Nephron (organoid): ENCODE measurements around the gene STAB2.

Experiments used
- H3K27ac Mint-ChIP-seq, 3 experiments: 2 replicates each; pipeline ENCODE4 v1.8.0; 2020; ENCODE audit warnings: mixed read lengths in 3 of 3, mild to moderate bottlenecking in 2 of 3, moderate library complexity in 1 of 3
- H3K27me3 Mint-ChIP-seq: 2 replicates; pipeline ENCODE4 v1.8.0; 2021; ENCODE audit warnings: low read depth, mild to moderate bottlenecking, moderate library complexity, mixed read lengths
- H3K36me3 Mint-ChIP-seq: 2 replicates; pipeline ENCODE4 v1.8.0; 2020; ENCODE audit warnings: low read depth, mixed read lengths
- H3K4me1 Mint-ChIP-seq: 2 replicates; pipeline ENCODE4 v1.8.0; 2020; ENCODE audit warnings: mixed read lengths
- H3K4me3 Mint-ChIP-seq, 3 experiments: 2 replicates each; pipeline ENCODE4 v1.8.0; 2020; ENCODE audit warnings: mild to moderate bottlenecking in 3 of 3, mixed read lengths in 3 of 3, moderate library complexity in 2 of 3
- H3K9me3 Mint-ChIP-seq: 2 replicates; pipeline ENCODE4 v1.8.0; 2020; ENCODE audit warnings: mixed read lengths
- CTCF ChIP-seq, 3 experiments: fragments of 200-600 bp; sonication (generic); IDR thresholded peaks; one replicate each; pipeline ENCODE4 v1.5.0; 2021; ENCODE audit warnings: antibody characterized with exemption in 3 of 3; ENCODE audit not compliant: unreplicated experiment in 3 of 3

Gene STAB2

DNA sequence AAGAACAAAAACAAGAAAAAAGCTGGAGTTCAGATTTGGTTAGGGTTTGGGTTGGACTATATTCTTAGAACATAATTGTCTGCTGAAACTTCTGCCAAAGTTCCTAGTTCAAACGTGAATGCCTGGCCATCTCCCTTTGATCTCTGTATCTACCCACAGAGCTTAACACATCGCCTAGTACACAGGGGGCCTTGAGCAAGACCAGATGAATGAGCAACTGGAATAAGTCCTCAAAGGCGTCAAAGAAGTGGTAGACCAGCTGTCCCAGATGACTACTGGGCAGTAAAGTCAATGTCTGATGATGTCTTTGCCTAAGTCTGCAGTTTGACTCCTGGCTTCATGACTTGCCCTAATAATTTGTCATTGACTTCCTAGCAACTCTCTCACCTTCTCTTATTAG lies 13.9 kb upstream of the STAB2 start:
- no peak for TF ChIP-seq CTCF (IDR thresholded peaks at IDR 0.05; ENCODE audit: unreplicated experiment in 3 of 3)
- peaks cover 36% of the 10 kb centered on the region for H3K4me1 Mint-ChIP-seq
- no peak overlapping the region for H3K27ac Mint-ChIP-seq
- H3K9me3 Mint-ChIP-seq, result peaks cover 8% of the 10 kb centered on the region
- H3K27me3 Mint-ChIP-seq, result peaks cover 38% of the 10 kb centered on the region
- H3K4me3 Mint-ChIP-seq, result no peak overlapping the region
- no peaks in the 10 kb centered on the region for H3K36me3 Mint-ChIP-seq

- H3K4me3 Mint-ChIP-seq, result no peak overlapping the region
- H3K9me3 Mint-ChIP-seq, result no peaks in the 10 kb centered on the region
- H3K36me3 Mint-ChIP-seq, result no peaks in the 10 kb centered on the region
- H3K4me1 Mint-ChIP-seq, result peaks cover 11% of the 10 kb centered on the region
- TF ChIP-seq CTCF (IDR thresholded peaks at IDR 0.05; ENCODE audit: unreplicated experiment in 3 of 3), result no peak
- H3K27ac Mint-ChIP-seq, result no peak overlapping the region
- peaks cover 13% of the 10 kb centered on the region for H3K27me3 Mint-ChIP-seq
Measured at GRCh38 chr12:103578926-103579325, 8.1 kb upstream of the STAB2 start.

- H3K4me1 Mint-ChIP-seq, result peaks cover 7% of the 10 kb centered on the region
- H3K27ac Mint-ChIP-seq, result no peak overlapping the region
- no peak overlapping the region for H3K4me3 Mint-ChIP-seq
- H3K9me3 Mint-ChIP-seq, result no peaks in the 10 kb centered on the region
- TF ChIP-seq CTCF (IDR thresholded peaks at IDR 0.05; ENCODE audit: unreplicated experiment in 3 of 3), result no peak
- no peaks in the 10 kb centered on the region for H3K36me3 Mint-ChIP-seq
- peaks cover 11% of the 10 kb centered on the region for H3K27me3 Mint-ChIP-seq
Measured at GRCh38 chr12:103580026-103580425, 7.0 kb upstream of the STAB2 start.

GRCh38 chr12:103583008-103583407 lies 4.1 kb upstream of the STAB2 start:
- Mint-ChIP-seq H3K9me3 (no peaks in the 10 kb centered on the region), H3K27ac (no peak overlapping the region), H3K4me1 (peaks cover 10% of the 10 kb centered on the region), H3K4me3 (no peak overlapping the region), H3K36me3 (no peaks in the 10 kb centered on the region), H3K27me3 (peaks cover 9% of the 10 kb centered on the region)
- no peak for TF ChIP-seq CTCF (IDR thresholded peaks at IDR 0.05; ENCODE audit: unreplicated experiment in 3 of 3)

DNA sequence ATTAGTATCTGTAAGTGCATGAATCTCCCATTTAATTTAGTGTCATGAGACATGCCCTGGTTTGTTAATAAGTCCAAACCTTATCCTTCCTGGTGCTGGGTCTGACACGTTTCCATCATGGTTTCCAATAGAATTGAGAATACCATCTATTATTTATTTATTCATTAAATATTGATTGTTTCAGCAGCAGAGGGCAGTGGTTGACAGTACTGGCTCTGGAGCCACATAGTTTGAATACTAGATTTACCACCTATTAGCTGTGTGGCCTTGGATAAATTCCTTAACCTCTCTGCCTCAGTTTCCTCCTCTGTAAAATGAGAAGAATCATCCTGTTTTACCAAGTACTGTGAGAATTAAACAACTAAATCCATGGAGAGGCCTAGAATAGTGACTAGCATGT lies 941 bp upstream of the STAB2 start:
- H3K4me3 Mint-ChIP-seq, result no peak overlapping the region
- H3K36me3 Mint-ChIP-seq, result no peaks in the 10 kb centered on the region
- no peak overlapping the region for H3K27ac Mint-ChIP-seq
- peak in 1 of 3 experiments; percentile 11 for TF ChIP-seq CTCF (IDR thresholded peaks at IDR 0.05; ENCODE audit: unreplicated experiment in 3 of 3)
- peaks cover 13% of the 10 kb centered on the region for H3K27me3 Mint-ChIP-seq
- peaks cover 10% of the 10 kb centered on the region for H3K4me1 Mint-ChIP-seq
- no peaks in the 10 kb centered on the region for H3K9me3 Mint-ChIP-seq

GRCh38 chr12:103588680-103589079 lies 1.6 kb downstream of the STAB2 start:
- Mint-ChIP-seq H3K27ac (no peak overlapping the region), H3K36me3 (no peaks in the 10 kb centered on the region), H3K27me3 (peaks cover 21% of the 10 kb centered on the region), H3K4me3 (no peak overlapping the region), H3K4me1 (peaks cover 10% of the 10 kb centered on the region), H3K9me3 (no peaks in the 10 kb centered on the region)
- TF ChIP-seq CTCF (IDR thresholded peaks at IDR 0.05; ENCODE audit: unreplicated experiment in 3 of 3), result no peak
